Activated CD4-positive, alpha-beta T cell treated with anti-CD3 and anti-CD28 coated beads for 36 hours (primary cell): ENCODE results near the gene MAD1L1. TPM values are rescaled to one million over a fixed set of nuclear protein-coding genes. Genes with fewer than 3 reads are reported as not detected.
"Not testable (repeated sequence)": the region's sequence is repeated elsewhere in the genome, so short reads cannot be mapped to it uniquely, and the experiment has no call there.

Experiments
- ATAC-seq: fragments of 200-7000 bp; cut with Tn5 transposase; one replicate; pipeline ENCODE4 v1.10.0; 2021; ENCODE audit warnings: mild to moderate bottlenecking, moderate library complexity
- CTCF ChIA-PET: fragments of 350-600 bp; sonication (Branson Sonifier 250); formaldehyde crosslinking; loops from one replicate; lab custom pipeline; 2021; ENCODE audit warnings: antibody characterized with exemption; lab: Charles Lee
- POLR2A ChIA-PET: fragments of 350-600 bp; sonication (Branson Sonifier 250); formaldehyde crosslinking; loops from one replicate; lab custom pipeline; 2021; ENCODE audit warnings: antibody characterized with exemption, inconsistent platforms; lab: Charles Lee
- DNase-seq: peaks from one replicate; pipeline ENCODE4 v3.0.0-alpha.2; 2020
- H3K27ac Mint-ChIP-seq: one replicate; pipeline ENCODE4 v1.8.0; 2021; ENCODE audit warnings: mixed read lengths
- H3K27me3 Mint-ChIP-seq: one replicate; pipeline ENCODE4 v1.8.0; 2021; ENCODE audit warnings: mixed read lengths
- H3K36me3 Mint-ChIP-seq: one replicate; pipeline ENCODE4 v1.8.0; 2021; ENCODE audit warnings: low read depth, mixed read lengths
- H3K4me1 Mint-ChIP-seq: one replicate; pipeline ENCODE4 v1.8.0; 2021; ENCODE audit warnings: mixed read lengths
- H3K4me3 Mint-ChIP-seq: one replicate; pipeline ENCODE4 v1.8.0; 2021; ENCODE audit warnings: mild to moderate bottlenecking, moderate library complexity, mixed read lengths
- H3K9me3 Mint-ChIP-seq: one replicate; pipeline ENCODE4 v1.8.0; 2021; ENCODE audit warnings: low read depth, mixed read lengths
- intact Hi-C, 2 experiments: fragments of 100-400 bp; cut with DNase I in 1 of 2; cut with micrococcal nuclease in 1 of 2; formaldehyde crosslinking; loops; one replicate each; pipeline versions ENCODE4 v1.14.2 to v1.15.1; 2022 to 2024; cut with DNase I, micrococcal nuclease
- total RNA-seq, 2 experiments: library from RNA; stranded (reverse); gene quantifications; one replicate each; pipeline ENCODE4 v1.2.3, GENCODE V29; 2021

MAD1L1 gene
- total RNA-seq, 2 experiments from 2014 or later, result 50.2 to 61.7 TPM

GRCh38 chr7:2271273-2272026 is 38.7 kb upstream of the MAD1L1 start:
- no peak for ATAC-seq
- POLR2A ChIA-PET, result no interaction called here
- Mint-ChIP-seq H3K27me3 (no peaks in the 10 kb centered on the region), H3K4me1 (no peaks in the 10 kb centered on the region), H3K9me3 (no peaks in the 10 kb centered on the region), H3K4me3 (no peak overlapping the region), H3K27ac (no peak overlapping the region), H3K36me3 (peaks cover 8% of the 10 kb centered on the region)
- DNase-seq, result no peak
- intact Hi-C loops, result no loop called here
- CTCF ChIA-PET, result interaction anchor here (0.6 kb wide), 1 partner anchor 1273 kb away, joined by 3 read pairs; no protein-coding TSS in a partner anchor

- no peak overlapping the region for H3K27ac Mint-ChIP-seq
- H3K4me3 Mint-ChIP-seq, result no peak overlapping the region
- CTCF ChIA-PET, result no interaction called here
- no peaks in the 10 kb centered on the region for H3K27me3 Mint-ChIP-seq
- H3K36me3 Mint-ChIP-seq, result peaks cover 8% of the 10 kb centered on the region
- H3K4me1 Mint-ChIP-seq, result no peaks in the 10 kb centered on the region
- H3K9me3 Mint-ChIP-seq, result no peaks in the 10 kb centered on the region
- no peak for ATAC-seq
- intact Hi-C loops, result no loop called here
- POLR2A ChIA-PET, result no interaction called here
- no peak for DNase-seq
These were observed 37.8 kb upstream of the MAD1L1 start for GRCh38 chr7:2270495-2270894.

DNA sequence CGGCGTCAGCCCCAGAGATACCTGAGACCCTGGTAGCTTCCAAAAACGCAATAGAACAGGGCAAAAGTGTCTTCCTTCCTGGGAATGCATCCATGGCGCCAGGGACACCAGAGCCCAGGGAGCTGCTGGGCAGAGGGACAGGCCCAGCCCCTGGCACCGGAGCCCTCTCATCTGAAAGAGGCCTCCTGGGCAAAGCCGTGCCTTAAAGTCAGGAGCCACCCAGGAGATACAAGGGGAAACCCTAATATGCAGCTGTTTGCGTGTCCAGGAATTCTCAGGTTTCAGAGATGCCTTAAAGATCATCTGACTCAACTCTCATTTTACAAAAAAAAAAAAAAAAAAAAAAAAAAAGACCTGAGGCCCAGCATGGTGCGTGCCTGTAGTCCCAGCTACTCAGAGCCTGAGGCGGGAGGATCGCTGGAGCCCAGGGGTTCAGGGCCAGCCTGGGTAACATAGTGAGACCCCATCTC is 37.3 kb upstream of the MAD1L1 start:
- DNase-seq, result no peak
- ChIA-PET POLR2A (no interaction called here), CTCF (no interaction called here)
- no peaks in the 10 kb centered on the region for H3K4me1 Mint-ChIP-seq
- H3K9me3 Mint-ChIP-seq, result no peaks in the 10 kb centered on the region
- intact Hi-C loops, result no loop called here
- no peak for ATAC-seq
- H3K4me3 Mint-ChIP-seq, result no peak overlapping the region
- H3K27ac Mint-ChIP-seq, result no peak overlapping the region
- H3K27me3 Mint-ChIP-seq, result no peaks in the 10 kb centered on the region
- H3K36me3 Mint-ChIP-seq, result peaks cover 8% of the 10 kb centered on the region

DNA sequence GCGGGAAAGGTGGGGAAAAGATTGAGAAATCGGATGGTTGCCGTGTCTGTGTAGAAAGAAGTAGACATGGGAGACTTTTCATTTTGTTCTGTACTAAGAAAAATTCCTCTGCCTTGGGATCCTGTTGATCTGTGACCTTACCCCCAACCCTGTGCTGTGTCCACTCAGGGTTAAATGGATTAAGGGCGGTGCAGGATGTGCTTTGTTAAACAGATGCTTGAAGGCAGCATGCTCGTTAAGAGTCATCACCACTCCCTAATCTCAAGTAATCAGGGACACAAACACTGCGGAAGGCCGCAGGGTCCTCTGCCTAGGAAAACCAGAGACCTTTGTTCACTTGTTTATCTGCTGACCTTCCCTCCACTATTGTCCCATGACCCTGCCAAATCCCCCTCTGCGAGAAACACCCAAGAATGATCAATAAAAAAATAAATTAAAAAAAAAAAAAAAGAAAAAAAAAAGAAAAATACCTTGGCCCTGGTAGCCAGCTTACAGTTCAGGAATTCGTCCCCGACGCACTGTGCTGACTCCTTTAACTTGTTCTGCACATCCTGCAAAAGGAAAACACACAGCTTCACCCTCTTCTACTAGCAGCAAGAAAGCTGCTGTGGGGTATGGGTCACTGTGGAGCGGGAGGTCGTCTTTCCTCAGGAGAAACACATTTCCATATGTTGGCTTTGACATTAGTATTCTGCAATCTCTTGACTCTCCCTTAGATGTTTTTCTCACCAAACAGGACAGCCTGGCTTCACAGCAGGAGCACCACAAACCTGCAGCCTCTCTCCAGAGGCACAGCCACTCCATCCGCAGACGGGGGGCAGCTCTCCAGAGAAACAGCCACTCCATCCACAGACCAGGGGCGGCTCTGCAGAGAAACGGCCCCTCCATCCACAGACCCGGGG is 36.6 kb upstream of the MAD1L1 start:
- intact Hi-C loops, ATAC-seq, CTCF ChIA-PET, H3K4me3 Mint-ChIP-seq, H3K4me1 Mint-ChIP-seq, H3K27ac Mint-ChIP-seq, H3K27me3 Mint-ChIP-seq, H3K9me3 Mint-ChIP-seq, DNase-seq, H3K36me3 Mint-ChIP-seq, POLR2A ChIA-PET: not testable (repeated sequence)

DNA sequence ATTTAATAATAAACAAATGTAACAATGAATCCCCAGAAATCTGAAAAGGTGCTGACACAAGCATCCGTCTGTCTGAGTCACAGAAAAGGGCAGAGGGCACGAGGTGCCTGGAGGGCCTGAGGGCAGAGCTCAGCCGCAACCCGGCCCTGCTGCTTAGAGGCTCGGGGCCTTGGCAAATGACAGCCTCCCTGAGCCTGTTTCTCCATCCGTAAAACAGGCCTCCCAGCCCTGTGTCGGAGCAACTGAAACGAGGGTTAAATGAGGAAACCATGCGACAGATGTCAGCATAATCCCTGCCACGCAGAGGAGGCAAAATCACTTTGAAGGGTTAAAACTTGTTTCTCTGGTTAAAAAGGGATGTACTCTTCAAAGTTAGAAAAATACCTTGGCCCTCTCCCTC is 34.2 kb upstream of the MAD1L1 start:
- Mint-ChIP-seq H3K36me3 (peaks cover 11% of the 10 kb centered on the region), H3K27me3 (no peaks in the 10 kb centered on the region), H3K4me1 (peaks cover 3% of the 10 kb centered on the region), H3K4me3 (no peak overlapping the region), H3K27ac (no peak overlapping the region), H3K9me3 (no peaks in the 10 kb centered on the region)
- ChIA-PET POLR2A (no interaction called here), CTCF (no interaction called here)
- no peak for ATAC-seq
- no peak for DNase-seq
- intact Hi-C loops, result no loop called here

GRCh38 chr7:2264158-2264557 is 31.4 kb upstream of the MAD1L1 start:
- Mint-ChIP-seq H3K36me3 (peaks cover 13% of the 10 kb centered on the region), H3K9me3 (no peaks in the 10 kb centered on the region), H3K4me1 (peaks cover 11% of the 10 kb centered on the region), H3K4me3 (no peak overlapping the region), H3K27ac (no peak overlapping the region), H3K27me3 (no peaks in the 10 kb centered on the region)
- CTCF ChIA-PET, result interaction anchor here (0.9 kb wide), 1 partner anchor 83 kb away, joined by 3 read pairs; no protein-coding TSS in a partner anchor
- DNase-seq, result no peak
- no peak for ATAC-seq
- intact Hi-C loops, result no loop called here
- POLR2A ChIA-PET, result no interaction called here

DNA sequence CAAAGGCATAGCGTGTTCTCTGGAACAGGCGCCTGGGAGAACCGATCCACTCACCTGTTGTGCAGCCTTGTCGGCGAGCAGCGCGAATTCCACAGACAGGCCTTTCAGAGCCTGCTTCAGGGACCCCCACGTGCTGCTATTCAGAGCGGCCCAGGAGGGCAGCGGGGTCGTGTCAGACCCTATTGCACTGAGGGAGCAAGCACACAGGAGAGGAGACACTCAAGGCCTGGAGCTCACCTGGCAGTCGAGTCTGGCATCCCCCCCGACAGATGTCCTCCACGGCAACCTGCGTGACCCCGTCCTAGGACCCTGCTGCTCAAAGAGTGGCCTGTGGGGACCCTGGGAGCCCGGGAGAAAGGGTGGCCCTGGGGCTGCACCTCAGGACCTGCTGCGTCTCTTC is 30.4 kb upstream of the MAD1L1 start:
- H3K9me3 Mint-ChIP-seq, result no peaks in the 10 kb centered on the region

GRCh38 chr7:2261611-2262010 is 28.9 kb upstream of the MAD1L1 start:
- no peaks in the 10 kb centered on the region for H3K9me3 Mint-ChIP-seq
- peak overlapping the region; percentile 86 for H3K27ac Mint-ChIP-seq
- ATAC-seq, result peak; percentile 60

More for the DNA sequence above, 30.4 kb upstream of the MAD1L1 start:
- Mint-ChIP-seq H3K27me3 (no peaks in the 10 kb centered on the region), H3K4me1 (peaks cover 11% of the 10 kb centered on the region), H3K27ac (no peak overlapping the region), H3K36me3 (peaks cover 13% of the 10 kb centered on the region), H3K4me3 (no peak overlapping the region)
- ChIA-PET POLR2A (no interaction called here), CTCF (no interaction called here)
- ATAC-seq, result no peak
- intact Hi-C loops, result no loop called here
- DNase-seq, result no peak

GRCh38 chr7:2260820-2261219 is 28.1 kb upstream of the MAD1L1 start:
- no peak overlapping the region for H3K4me3 Mint-ChIP-seq
- DNase-seq (no peak), ATAC-seq (no peak)
- intact Hi-C loops, result no loop called here
- H3K27ac Mint-ChIP-seq, result no peak overlapping the region
- H3K9me3 Mint-ChIP-seq, result no peaks in the 10 kb centered on the region
- POLR2A ChIA-PET, result no interaction called here
- peaks cover 14% of the 10 kb centered on the region for H3K36me3 Mint-ChIP-seq
- CTCF ChIA-PET, result interaction anchor here (0.8 to 1.1 kb wide), 3 partner anchors 13 to 34 kb away, joined by 3 read pairs; no protein-coding TSS in a partner anchor
- peaks cover 11% of the 10 kb centered on the region for H3K4me1 Mint-ChIP-seq
- no peaks in the 10 kb centered on the region for H3K27me3 Mint-ChIP-seq

More at GRCh38 chr7:2261611-2262010, 28.9 kb upstream of the MAD1L1 start:
- Mint-ChIP-seq H3K36me3 (peaks cover 14% of the 10 kb centered on the region), H3K27me3 (no peaks in the 10 kb centered on the region), H3K4me3 (no peak overlapping the region), H3K4me1 (peaks cover 11% of the 10 kb centered on the region)
- CTCF ChIA-PET, result interaction anchor here (0.6 to 1.0 kb wide), 3 partner anchors 13 to 54 kb away, joined by 3 read pairs; no protein-coding TSS in a partner anchor
- intact Hi-C loops, result no loop called here
- POLR2A ChIA-PET, result no interaction called here
- peak; percentile 35 for DNase-seq

DNA sequence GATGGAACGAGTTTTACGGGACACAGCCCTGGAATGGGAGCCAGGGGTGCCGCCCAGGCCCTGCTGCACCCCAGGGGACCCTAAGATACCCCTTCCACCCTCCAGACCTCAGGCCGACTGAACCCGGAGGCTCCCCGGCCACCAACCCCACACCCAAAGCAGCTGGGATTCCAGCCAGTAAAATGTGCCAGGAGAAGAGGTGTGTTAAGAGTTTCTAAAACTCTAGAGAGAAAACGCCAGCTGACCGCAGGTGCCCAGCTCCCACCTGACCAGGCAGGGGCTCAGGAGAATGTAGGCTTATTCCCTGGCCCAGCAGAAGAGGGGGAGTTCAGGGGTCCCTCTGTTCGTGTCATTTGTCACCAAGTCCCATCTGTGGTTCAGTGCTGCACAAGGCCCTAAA is 26.7 kb upstream of the MAD1L1 start:
- peaks cover 14% of the 10 kb centered on the region for H3K36me3 Mint-ChIP-seq
- H3K27ac Mint-ChIP-seq, result no peak overlapping the region
- H3K4me3 Mint-ChIP-seq, result no peak overlapping the region
- no peaks in the 10 kb centered on the region for H3K9me3 Mint-ChIP-seq
- peaks cover 13% of the 10 kb centered on the region for H3K4me1 Mint-ChIP-seq
- DNase-seq (no peak), ATAC-seq (no peak)
- ChIA-PET POLR2A (no interaction called here), CTCF (interaction anchor here (0.6 kb wide), 1 partner anchor 20 kb away, joined by 3 read pairs; no protein-coding TSS in a partner anchor)
- intact Hi-C loops, result no loop called here
- no peaks in the 10 kb centered on the region for H3K27me3 Mint-ChIP-seq

DNA sequence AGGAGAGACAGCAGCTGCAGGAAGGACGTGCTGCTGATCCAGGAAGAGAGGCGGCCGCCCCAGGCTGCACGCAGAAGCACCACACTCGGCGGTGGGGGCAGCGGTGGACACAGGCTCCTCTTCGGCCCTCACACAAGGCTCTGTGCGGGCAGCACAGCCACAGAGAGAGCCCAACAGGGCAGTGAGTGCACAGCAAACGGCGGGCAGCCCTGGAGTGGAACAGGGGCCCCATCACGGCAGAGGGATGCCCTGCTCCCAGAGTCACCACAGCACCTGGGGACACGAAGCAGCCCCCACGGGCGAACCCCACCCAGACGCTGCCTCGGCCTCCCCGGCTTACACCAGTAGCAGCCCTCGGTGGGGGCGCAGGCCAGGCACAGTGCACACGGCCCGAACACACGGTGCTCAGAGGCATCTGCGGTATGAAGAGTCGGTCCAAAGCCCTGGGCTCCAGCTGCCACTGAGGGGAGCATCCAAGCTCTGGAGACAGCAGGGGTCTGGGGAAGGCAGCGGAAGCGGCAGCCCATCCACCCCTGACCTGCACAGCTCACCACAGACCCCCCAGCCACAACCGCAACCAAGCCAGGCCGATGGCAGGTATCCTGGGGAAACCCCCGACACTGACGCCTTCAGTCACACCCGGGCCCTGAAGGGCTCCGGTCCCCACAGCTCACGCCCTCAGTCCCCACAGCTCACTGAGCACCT is 26.1 kb upstream of the MAD1L1 start:
- intact Hi-C loops, result no loop called here
- no peak for DNase-seq
- H3K9me3 Mint-ChIP-seq, result no peaks in the 10 kb centered on the region
- POLR2A ChIA-PET, result no interaction called here
- H3K27me3 Mint-ChIP-seq, result no peaks in the 10 kb centered on the region
- H3K4me3 Mint-ChIP-seq, result no peak overlapping the region
- no peak overlapping the region for H3K27ac Mint-ChIP-seq
- CTCF ChIA-PET, result interaction anchor here (0.6 kb wide), 1 partner anchor 21 kb away, joined by 3 read pairs; no protein-coding TSS in a partner anchor
- H3K36me3 Mint-ChIP-seq, result peaks cover 10% of the 10 kb centered on the region
- peaks cover 13% of the 10 kb centered on the region for H3K4me1 Mint-ChIP-seq
- no peak for ATAC-seq
